ENCODE data around the gene SLC35F4.
"Not testable (repeated sequence)": the region's sequence is repeated elsewhere in the genome, so short reads cannot be mapped to it uniquely, and the experiment has no call there.

Gene SLC35F4

DNA sequence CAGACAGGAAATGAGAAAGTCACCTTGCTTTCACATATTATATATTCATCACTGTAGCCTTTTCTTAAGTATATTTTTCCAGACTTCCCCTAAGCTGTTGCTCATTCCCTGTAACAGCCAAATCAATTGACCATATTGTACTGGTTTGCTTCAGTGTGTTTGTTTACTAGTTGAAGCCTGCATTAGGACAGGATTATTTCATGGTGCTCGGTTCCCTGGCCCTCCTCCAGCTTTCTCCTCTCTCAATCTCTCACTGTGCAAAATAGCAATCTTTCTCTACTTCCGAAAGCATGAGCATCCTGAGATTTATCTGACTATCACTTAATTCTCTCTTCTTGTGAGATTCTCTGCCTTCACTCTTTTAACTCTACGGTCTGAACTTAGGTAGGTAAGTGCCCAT lies 2.4 kb downstream of the SLC35F4 start:
- TF ChIP-seq, protein P1, sequence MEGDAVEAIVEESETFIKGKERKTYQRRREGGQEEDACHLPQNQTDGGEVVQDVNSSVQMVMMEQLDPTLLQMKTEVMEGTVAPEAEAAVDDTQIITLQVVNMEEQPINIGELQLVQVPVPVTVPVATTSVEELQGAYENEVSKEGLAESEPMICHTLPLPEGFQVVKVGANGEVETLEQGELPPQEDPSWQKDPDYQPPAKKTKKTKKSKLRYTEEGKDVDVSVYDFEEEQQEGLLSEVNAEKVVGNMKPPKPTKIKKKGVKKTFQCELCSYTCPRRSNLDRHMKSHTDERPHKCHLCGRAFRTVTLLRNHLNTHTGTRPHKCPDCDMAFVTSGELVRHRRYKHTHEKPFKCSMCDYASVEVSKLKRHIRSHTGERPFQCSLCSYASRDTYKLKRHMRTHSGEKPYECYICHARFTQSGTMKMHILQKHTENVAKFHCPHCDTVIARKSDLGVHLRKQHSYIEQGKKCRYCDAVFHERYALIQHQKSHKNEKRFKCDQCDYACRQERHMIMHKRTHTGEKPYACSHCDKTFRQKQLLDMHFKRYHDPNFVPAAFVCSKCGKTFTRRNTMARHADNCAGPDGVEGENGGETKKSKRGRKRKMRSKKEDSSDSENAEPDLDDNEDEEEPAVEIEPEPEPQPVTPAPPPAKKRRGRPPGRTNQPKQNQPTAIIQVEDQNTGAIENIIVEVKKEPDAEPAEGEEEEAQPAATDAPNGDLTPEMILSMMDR (IDR thresholded peaks at IDR 0.05; ENCODE audit: low read depth, low read length): no peak
- no peaks in the 10 kb centered on the region for H3K36me3 ChIP-seq
- DNase-seq: no peak

GRCh38 chr14:57855666-57856065 lies 10.2 kb downstream of the SLC35F4 start:
- not testable (repeated sequence) for DNase-seq; H3K36me3 ChIP-seq; H3K27me3 ChIP-seq; H3K4me1 ChIP-seq; H3K9me3 ChIP-seq; H3K4me3 ChIP-seq (ENCODE audit: low read depth, low read length)

More for the DNA sequence above, 2.4 kb downstream of the SLC35F4 start:
- Histone ChIP-seq H3K9me3 (no peaks in the 10 kb centered on the region), H3K27me3 (peaks cover 34% of the 10 kb centered on the region), H3K4me1 (no peaks in the 10 kb centered on the region), H3K4me3 (ENCODE audit: low read depth, low read length) (no peak overlapping the region)

DNA sequence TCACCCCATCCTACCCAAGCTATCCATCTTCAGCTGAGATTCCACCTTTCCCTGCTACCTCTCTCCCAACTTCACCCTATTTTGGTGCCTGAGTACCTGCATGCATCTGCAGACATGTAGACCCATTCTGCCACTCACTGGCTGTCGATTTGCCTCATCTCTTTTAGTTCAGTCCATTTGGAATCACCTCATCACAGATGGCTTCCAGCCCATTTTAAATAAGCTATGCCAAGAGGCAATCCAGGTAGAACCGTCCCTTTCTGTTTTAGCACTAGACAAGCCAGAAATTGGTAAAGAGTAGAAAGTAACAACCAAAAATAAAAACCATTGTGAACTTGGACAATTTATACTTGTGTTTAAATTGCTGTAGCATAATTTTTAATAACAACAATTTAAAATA lies 11.3 kb downstream of the SLC35F4 start:
- H3K4me1 ChIP-seq: no peaks in the 10 kb centered on the region
- H3K27me3 ChIP-seq: no peaks in the 10 kb centered on the region
- H3K9me3 ChIP-seq: no peaks in the 10 kb centered on the region
- H3K36me3 ChIP-seq: no peaks in the 10 kb centered on the region
- DNase-seq: no peak
- TF ChIP-seq, protein P1 (IDR thresholded peaks at IDR 0.05; ENCODE audit: low read depth, low read length): no peak
- H3K4me3 ChIP-seq (ENCODE audit: low read depth, low read length): no peak overlapping the region

DNA sequence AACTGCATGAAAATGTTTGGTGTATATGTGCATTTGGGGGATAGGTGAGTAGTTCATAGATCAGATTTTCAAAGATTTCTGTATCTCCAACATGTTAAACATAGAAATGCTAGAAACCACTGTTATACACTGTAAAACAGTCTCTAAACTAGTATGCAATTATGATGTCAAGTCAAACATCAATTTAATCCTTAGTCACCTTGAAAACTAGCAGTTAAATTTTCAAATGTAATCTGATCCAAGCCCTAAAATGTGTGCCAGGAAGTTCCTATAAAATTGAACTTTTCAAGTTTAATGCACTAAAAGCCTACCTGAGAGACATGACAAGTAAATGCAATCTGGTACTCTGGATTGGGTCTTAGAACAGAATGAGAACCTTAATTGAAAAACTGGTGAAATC lies 14.5 kb downstream of the SLC35F4 start:
- Histone ChIP-seq H3K4me3 (ENCODE audit: low read depth, low read length) (no peak overlapping the region), H3K9me3 (no peaks in the 10 kb centered on the region), H3K36me3 (no peaks in the 10 kb centered on the region), H3K4me1 (no peaks in the 10 kb centered on the region), H3K27me3 (no peaks in the 10 kb centered on the region)
- DNase-seq: no peak
- TF ChIP-seq, protein P1 (IDR thresholded peaks at IDR 0.05; ENCODE audit: low read depth, low read length): no peak

- Histone ChIP-seq H3K36me3 (no peaks in the 10 kb centered on the region), H3K4me1 (no peaks in the 10 kb centered on the region), H3K9me3 (no peaks in the 10 kb centered on the region), H3K27me3 (no peaks in the 10 kb centered on the region), H3K4me3 (ENCODE audit: low read depth, low read length) (no peak overlapping the region)
- DNase-seq: no peak
- TF ChIP-seq, protein P1 (IDR thresholded peaks at IDR 0.05; ENCODE audit: low read depth, low read length): no peak
Measured at GRCh38 chr14:57848786-57849185, 17.1 kb downstream of the SLC35F4 start.

DNA sequence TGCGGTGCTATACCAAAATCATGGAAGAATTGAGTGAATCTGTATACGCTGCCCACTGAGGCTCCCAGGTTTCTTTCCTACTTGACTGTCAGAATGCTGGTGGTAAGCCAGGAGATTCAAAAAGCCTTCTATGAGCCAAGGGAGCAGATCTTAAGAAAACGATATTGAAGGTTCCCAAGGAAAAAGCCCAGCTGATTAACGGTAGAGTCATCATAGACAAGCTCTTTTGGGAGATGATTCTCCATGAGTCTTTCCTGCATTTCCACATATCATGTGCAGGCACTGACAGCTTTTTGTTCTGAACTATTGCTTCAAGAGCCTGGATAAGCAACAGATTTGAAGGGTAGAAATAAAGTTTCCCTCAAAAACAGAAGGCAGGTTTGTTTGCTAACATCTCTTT lies 17.5 kb downstream of the SLC35F4 start:
- Histone ChIP-seq H3K4me3 (ENCODE audit: low read depth, low read length) (no peak overlapping the region), H3K27me3 (no peaks in the 10 kb centered on the region), H3K36me3 (no peaks in the 10 kb centered on the region), H3K4me1 (no peaks in the 10 kb centered on the region), H3K9me3 (no peaks in the 10 kb centered on the region)
- DNase-seq: no peak
- TF ChIP-seq, protein P1 (IDR thresholded peaks at IDR 0.05; ENCODE audit: low read depth, low read length): no peak

- TF ChIP-seq, protein P1 (IDR thresholded peaks at IDR 0.05; ENCODE audit: low read depth, low read length): no peak
- no peak overlapping the region for H3K4me3 ChIP-seq (ENCODE audit: low read depth, low read length)
- H3K27me3 ChIP-seq: no peaks in the 10 kb centered on the region
- no peaks in the 10 kb centered on the region for H3K9me3 ChIP-seq
- H3K4me1 ChIP-seq: no peaks in the 10 kb centered on the region
- DNase-seq: no peak
- H3K36me3 ChIP-seq: no peaks in the 10 kb centered on the region
Measured at GRCh38 chr14:57847706-57848105, 18.2 kb downstream of the SLC35F4 start.

Measured in BE2C (cell line).